T-cell (primary cell): ENCODE results near the gene ZNF225. TPM values are rescaled to one million over a fixed set of nuclear protein-coding genes. Genes with fewer than 3 reads are reported as not detected.
"Not testable (repeated sequence)": the region's sequence is repeated elsewhere in the genome, so short reads cannot be mapped to it uniquely, and the experiment has no call there.

Experiments used
- ATAC-seq, 4 experiments: fragments of 200-7000 bp in 3 of 4; fragments of 150-1000 bp in 1 of 4; cut with Tn5 transposase; replicated peaks in 1 of 4; 1 replicate in 3 of 4; 2 replicates in 1 of 4; pipeline ENCODE4 v1.10.0; 2021; ENCODE audit warnings: moderate library complexity in 3 of 4, mild to moderate bottlenecking in 2 of 4, moderate number of reproducible peaks in 1 of 4
- CTCF ChIA-PET, 2 donors: fragments of 300-600 bp; sonication (Branson Sonifier 250); formaldehyde crosslinking; loops; one replicate each; lab custom pipeline; 2022; ENCODE audit warnings: antibody characterized with exemption in 2 of 2; lab: Charles Lee
- POLR2A ChIA-PET, 2 donors: fragments of 300-600 bp; sonication (Branson Sonifier 250); formaldehyde crosslinking; loops; one replicate each; lab custom pipeline; 2022; ENCODE audit warnings: antibody characterized with exemption in 2 of 2; lab: Charles Lee
- DNase-seq, 35 experiments: peaks; one replicate each; pipeline versions ENCODE4 v3.0.0 to v3.0.0-alpha.2; 2013 to 2023
- H3K27ac ChIP-seq: one replicate; pipeline ENCODE4 v1.5.1; 2013; ENCODE audit warnings: low read length
- H3K27me3 ChIP-seq, 2 experiments: replicated peaks in 1 of 2; 1 replicate in 1 of 2; 2 replicates in 1 of 2; pipeline versions ENCODE4 v1.6.1 to v1.7.0; 2013; ENCODE audit warnings: low read length in 1 of 2, mixed read lengths in 1 of 2; ENCODE audit not compliant: control insufficient read depth in 2 of 2, insufficient read depth in 2 of 2; ENCODE audit errors: extremely low read depth in 1 of 2
- H3K36me3 ChIP-seq, 2 donors: 1 replicate in 1 of 2; 2 replicates in 1 of 2; pipeline versions ENCODE4 v1.6.1 to v1.7.0; 2013; ENCODE audit warnings: low read length in 1 of 2; ENCODE audit not compliant: control insufficient read depth in 2 of 2, insufficient read depth in 1 of 2; ENCODE audit errors: extremely low read depth in 1 of 2
- H3K4me1 ChIP-seq, 2 experiments: 1 replicate in 1 of 2; 2 replicates in 1 of 2; pipeline versions ENCODE4 v1.6.1 to v1.7.0; 2013; ENCODE audit warnings: low read length in 2 of 2, mixed read lengths in 1 of 2; ENCODE audit not compliant: insufficient read depth in 2 of 2, control insufficient read depth in 1 of 2; ENCODE audit errors: extremely low read depth in 1 of 2
- H3K4me3 ChIP-seq, 2 donors: 1 replicate in 1 of 2; 2 replicates in 1 of 2; pipeline versions ENCODE4 v1.5.1 to v1.7.0; 2013; ENCODE audit warnings: mild to moderate bottlenecking in 2 of 2, low read length in 1 of 2, moderate library complexity in 1 of 2; ENCODE audit not compliant: control insufficient read depth in 1 of 2; ENCODE audit errors: extremely low read depth in 1 of 2
- H3K9me3 ChIP-seq: 2 replicates; pipeline ENCODE4 v1.7.0; 2013
- H3K27ac Mint-ChIP-seq, 2 donors: one replicate each; pipeline ENCODE4 v1.8.0; 2020 to 2021; ENCODE audit warnings: mild to moderate bottlenecking in 2 of 2, mixed read lengths in 2 of 2
- H3K27me3 Mint-ChIP-seq, 2 donors: one replicate each; pipeline ENCODE4 v1.8.0; 2021 to 2022; ENCODE audit warnings: mixed read lengths in 2 of 2
- H3K36me3 Mint-ChIP-seq: one replicate; pipeline ENCODE4 v1.8.0; 2021; ENCODE audit warnings: mixed read lengths
- H3K4me1 Mint-ChIP-seq, 3 donors: one replicate each; pipeline ENCODE4 v1.8.0; 2020 to 2022; ENCODE audit warnings: mixed read lengths in 3 of 3, mild to moderate bottlenecking in 1 of 3
- H3K4me3 Mint-ChIP-seq, 3 donors: one replicate each; pipeline ENCODE4 v1.8.0; 2020 to 2022; ENCODE audit warnings: mild to moderate bottlenecking in 3 of 3, mixed read lengths in 3 of 3, moderate library complexity in 3 of 3
- H3K9me3 Mint-ChIP-seq, 3 donors: one replicate each; pipeline ENCODE4 v1.8.0; 2020 to 2022; ENCODE audit warnings: mixed read lengths in 3 of 3
- WGBS: methylation state at CpG from one replicate; pipeline ENCODE4 v1.1.5; 2013; ENCODE audit warnings: missing lambda C conversion rate; ENCODE audit not compliant: insufficient coverage; 5-methylcytosine and 5-hydroxymethylcytosine counted together
- total RNA-seq, 35 experiments: library from RNA in 6 of 35; stranded (reverse) in 6 of 35; fragments of 120-200 nt in 1 of 35; gene quantifications; one replicate each; pipeline versions ENCODE4 v1.2.1 to v1.2.4 and lab custom pipeline; 2013 to 2026

The ZNF225 gene
- total RNA-seq, 5 donors from 2014 or later (not counting 1 experiment from before 2014, with no cell fraction given): 1.6 to 10.6 (median 9.8) TPM

GRCh38 chr19:44170660-44171059, 57.5 kb downstream of the ZNF225 start:
- peaks cover 22 to 24% (median 24%) of the 10 kb centered on the region in 3 donors for H3K4me1 Mint-ChIP-seq
- H3K4me3 Mint-ChIP-seq, CTCF ChIA-PET, H3K4me3 ChIP-seq, ATAC-seq, H3K27ac ChIP-seq, H3K4me1 ChIP-seq, H3K27me3 ChIP-seq, H3K27ac Mint-ChIP-seq, DNase-seq, H3K27me3 Mint-ChIP-seq: not testable (repeated sequence)
- POLR2A ChIA-PET: interaction anchor here in 1 of 2 donors (0.6 kb wide), 1 partner anchor 1953 kb away, joined by 3 read pairs; the partner anchor contains the start of gene DEDD2
- H3K36me3 Mint-ChIP-seq: peaks cover 85% of the 10 kb centered on the region
- WGBS: no CpG with 5 or more reads among the region's 6 CpGs
- peaks cover 21% of the 10 kb centered on the region for H3K9me3 ChIP-seq
- peaks cover 19 to 77% of the 10 kb centered on the region in 2 donors for H3K36me3 ChIP-seq
- H3K9me3 Mint-ChIP-seq: peaks cover 13 to 60% (median 48%) of the 10 kb centered on the region in 3 donors

- H3K27me3 ChIP-seq: no peaks in the 10 kb centered on the region
- ChIA-PET POLR2A (interaction anchor here in 1 of 2 donors (0.5 kb wide), 1 partner anchor 31 kb away, joined by 3 read pairs; no protein-coding TSS in a partner anchor), CTCF (no interaction called here)
- H3K4me3 Mint-ChIP-seq: no peak overlapping the region
- H3K36me3 ChIP-seq: peaks cover 21 to 52% of the 10 kb centered on the region in 2 donors
- no peak overlapping the region for H3K27ac Mint-ChIP-seq
- WGBS: no CpG with 5 or more reads among the region's 3 CpGs
- no peak for DNase-seq
- H3K36me3 Mint-ChIP-seq: peaks cover 63% of the 10 kb centered on the region
- H3K27me3 Mint-ChIP-seq: no peaks in the 10 kb centered on the region
- ATAC-seq: no peak
- peaks cover 16 to 78% (median 74%) of the 10 kb centered on the region in 3 donors for H3K9me3 Mint-ChIP-seq
- H3K9me3 ChIP-seq: peaks cover 48% of the 10 kb centered on the region
- no peaks in the 10 kb centered on the region for H3K4me1 Mint-ChIP-seq
- no peaks in the 10 kb centered on the region for H3K4me1 ChIP-seq
- peak overlapping the region in 1 of 2 donors; percentile 5 for H3K4me3 ChIP-seq
- no peak overlapping the region for H3K27ac ChIP-seq
Observed at GRCh38 chr19:44176590-44176989, 63.4 kb downstream of the ZNF225 start.

DNA sequence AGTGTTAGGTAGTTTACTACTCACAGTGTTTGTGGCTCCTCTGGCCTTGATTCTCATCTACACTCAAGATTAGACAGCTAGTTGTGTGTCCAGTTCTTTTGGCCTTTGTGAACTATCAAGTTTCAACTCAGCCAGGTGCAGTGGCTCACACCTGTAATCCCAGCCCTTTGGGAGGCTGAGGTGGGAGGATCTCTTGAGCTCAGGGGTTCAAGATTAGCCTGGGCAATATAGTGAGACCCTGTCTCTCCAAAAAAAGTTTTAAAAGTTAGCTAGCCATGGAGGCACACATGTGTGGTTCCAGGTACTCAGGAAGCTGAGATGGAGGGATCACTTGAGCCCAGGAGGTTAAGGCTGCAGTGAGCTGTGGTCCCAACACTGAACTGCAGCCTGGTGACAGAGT, 67.8 kb downstream of the ZNF225 start:
- no peak overlapping the region for H3K27ac Mint-ChIP-seq
- H3K9me3 ChIP-seq: peaks cover 35% of the 10 kb centered on the region
- H3K36me3 ChIP-seq: peaks cover 5 to 8% of the 10 kb centered on the region in 2 donors
- H3K4me1 ChIP-seq: no peaks in the 10 kb centered on the region
- H3K4me1 Mint-ChIP-seq: no peaks in the 10 kb centered on the region
- H3K9me3 Mint-ChIP-seq: peaks cover 22 to 72% (median 70%) of the 10 kb centered on the region in 3 donors
- ChIA-PET POLR2A (no interaction called here), CTCF (no interaction called here)
- H3K27me3 Mint-ChIP-seq: no peaks in the 10 kb centered on the region
- no peak overlapping the region for H3K4me3 Mint-ChIP-seq
- DNase-seq (no peak), ATAC-seq (no peak)
- peaks cover 27% of the 10 kb centered on the region for H3K36me3 Mint-ChIP-seq
- no peak overlapping the region for H3K27ac ChIP-seq
- H3K27me3 ChIP-seq: no peaks in the 10 kb centered on the region
- no peak overlapping the region for H3K4me3 ChIP-seq

- POLR2A ChIA-PET: no interaction called here
- no peaks in the 10 kb centered on the region for H3K4me1 Mint-ChIP-seq
- CTCF ChIA-PET: no interaction called here
- ATAC-seq (no peak), DNase-seq (no peak)
- no peaks in the 10 kb centered on the region for H3K27me3 ChIP-seq
- 20% methylated on average over 1 of the region's 10 CpGs for WGBS
- H3K27ac ChIP-seq: no peak overlapping the region
- no peak overlapping the region for H3K27ac Mint-ChIP-seq
- peaks cover 14 to 70% (median 62%) of the 10 kb centered on the region in 3 donors for H3K9me3 Mint-ChIP-seq
- peaks cover 24% of the 10 kb centered on the region for H3K9me3 ChIP-seq
- H3K27me3 Mint-ChIP-seq: no peaks in the 10 kb centered on the region
- H3K4me1 ChIP-seq: no peaks in the 10 kb centered on the region
- no peak overlapping the region for H3K4me3 Mint-ChIP-seq
- H3K4me3 ChIP-seq: no peak overlapping the region
- H3K36me3 Mint-ChIP-seq: peaks cover 23% of the 10 kb centered on the region
- no peaks in the 10 kb centered on the region for H3K36me3 ChIP-seq
Observed at GRCh38 chr19:44182145-44182544, 68.9 kb downstream of the ZNF225 start.

Other genes with a start within 250 kb of the ZNF225 start
- 1 to 10 TPM; 1.1 to 3.0 (median 2.4) TPM for gene ZNF404, start 229.4 kb upstream of the ZNF225 start, total RNA-seq
- 10 to 100 TPM; 12.7 to 22.2 (median 19.2) TPM for gene ZNF45, start 178.1 kb upstream of the ZNF225 start, total RNA-seq
- gene ZNF221, start 162.2 kb upstream of the ZNF225 start, total RNA-seq: 1 to 10 TPM in 4 of 5 donors, under 1 TPM in 1; 0.77 to 3.0 (median 1.6) TPM
- 10 to 100 TPM in 3 of 5 donors, 1 to 10 TPM in 2; 4.6 to 12.4 (median 11.3) TPM for gene ZNF155, start 129.2 kb upstream of the ZNF225 start, total RNA-seq
- gene ZNF230, start 110.4 kb upstream of the ZNF225 start, total RNA-seq: 1 to 10 TPM; 2.7 to 9.5 (median 8.1) TPM
- 1 to 10 TPM; 3.6 to 7.4 (median 5.0) TPM for gene ZNF222, start 88.0 kb upstream of the ZNF225 start, total RNA-seq
- 1 to 10 TPM; 2.5 to 6.8 (median 5.9) TPM for gene ZNF223, start 61.4 kb upstream of the ZNF225 start, total RNA-seq
- 1 to 10 TPM; 2.6 to 5.9 (median 4.9) TPM for gene ZNF284, start 41.2 kb upstream of the ZNF225 start, total RNA-seq
- gene ZNF224, start 19.0 kb upstream of the ZNF225 start, total RNA-seq: 10 to 100 TPM; 42.2 to 72.3 (median 71.2) TPM
- gene ZNF234, start 28.2 kb downstream of the ZNF225 start, total RNA-seq: 10 to 100 TPM in 3 of 5 donors, 1 to 10 TPM in 2; 3.3 to 21.5 (median 18.6) TPM
- gene ZNF226, start 51.7 kb downstream of the ZNF225 start, total RNA-seq: 10 to 100 TPM; 12.3 to 42.0 (median 38.0) TPM
- gene ZNF227, start 99.1 kb downstream of the ZNF225 start, total RNA-seq: 10 to 100 TPM; 17.6 to 45.5 (median 43.9) TPM
- 1 to 10 TPM in 1 of 5 donors, under 1 TPM in 4; 0.16 to 1.2 (median 0.25) TPM for gene ZNF233, start 146.5 kb downstream of the ZNF225 start, total RNA-seq
- 10 to 100 TPM in 3 of 5 donors, 1 to 10 TPM in 2; 5.9 to 14.2 (median 11.4) TPM for gene ZNF235, start 191.6 kb downstream of the ZNF225 start, total RNA-seq
- gene ZNF112, start 243.3 kb downstream of the ZNF225 start, total RNA-seq: under 1 TPM in 3 of 5 donors, not detected in 2; 0.12 to 0.51 (median 0.33) TPM